Spinal cord (tissue), 10 donors: Measurements from ENCODE around the gene AGR3. TPM values are rescaled to one million over a fixed set of nuclear protein-coding genes. Genes with fewer than 3 reads are reported as not detected.

Experiments used
- DNase-seq, 6 donors: peaks; one replicate each; pipeline versions ENCODE4 v3.0.0 to v3.0.0-alpha.2; 2013 to 2015; ENCODE audit warnings: low spot score in 6 of 6, low read depth in 4 of 6
- H3K27ac ChIP-seq: one replicate; pipeline ENCODE4 v1.5.1; 2013; ENCODE audit warnings: low read depth, low read length, control low read depth
- H3K27me3 ChIP-seq: one replicate; pipeline ENCODE4 v1.6.1; 2013; ENCODE audit warnings: low read length; ENCODE audit not compliant: control insufficient read depth, insufficient read depth
- H3K36me3 ChIP-seq: one replicate; pipeline ENCODE4 v1.6.1; 2013; ENCODE audit warnings: low read length; ENCODE audit not compliant: control insufficient read depth, insufficient read depth
- H3K4me1 ChIP-seq: one replicate; pipeline ENCODE4 v1.6.1; 2013; ENCODE audit warnings: low read length; ENCODE audit not compliant: control insufficient read depth, insufficient read depth
- H3K4me3 ChIP-seq: one replicate; pipeline ENCODE4 v1.5.1; 2013; ENCODE audit warnings: low read depth, low read length, control low read depth
- H3K9me3 ChIP-seq: one replicate; pipeline ENCODE4 v1.6.1; 2013; ENCODE audit warnings: low read length; ENCODE audit not compliant: control insufficient read depth, insufficient read depth
- WGBS: methylation state at CpG from one replicate; pipeline ENCODE4 v1.1.5; 2013; ENCODE audit warnings: missing lambda C conversion rate; ENCODE audit not compliant: insufficient coverage; 5-methylcytosine and 5-hydroxymethylcytosine counted together
- polyA plus RNA-seq, 2 donors: library from polyadenylated mRNA; unstranded; fragments of 120-200 nt; gene quantifications; one replicate each; pipeline ENCODE4 v1.2.1, GENCODE V29; 2013; ENCODE audit not compliant: insufficient read length in 2 of 2
- total RNA-seq, 2 donors: library from RNA; depleted of rRNA in 1 of 2; stranded (reverse); fragments of 120-200 nt in 1 of 2; fragments of >200 nt in 1 of 2; gene quantifications; one replicate each; pipeline versions ENCODE4 v1.2.3 to v1.2.4, GENCODE V29; 2013 to 2014
- donor health status: healthy.

AGR3 gene
- total and polyA plus RNA-seq, 4 donors: 1.4 to 1.6 (median 1.5) TPM; not detected in 1

DNA sequence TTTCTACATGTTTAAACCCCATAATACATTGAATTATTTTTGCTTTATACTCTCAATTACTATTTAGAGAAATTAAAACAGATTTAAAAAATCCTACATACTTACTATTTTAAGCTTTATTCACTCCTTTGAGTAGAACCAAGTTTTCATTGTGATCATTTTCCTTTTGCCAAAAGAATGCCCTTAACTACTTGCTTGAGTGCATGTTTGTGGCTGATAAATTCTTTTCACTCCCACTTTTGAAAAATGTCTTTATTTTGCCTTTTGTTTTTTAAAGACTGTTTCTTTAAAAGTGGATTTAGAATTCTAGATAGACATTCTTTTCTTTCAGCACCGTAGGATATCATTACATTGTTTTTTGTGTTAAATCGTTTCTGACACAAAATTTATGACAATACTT lies 22.3 kb upstream of the AGR3 start:
- Histone ChIP-seq H3K4me3 (no peak overlapping the region), H3K9me3 (no peaks in the 10 kb centered on the region), H3K27me3 (no peaks in the 10 kb centered on the region), H3K27ac (no peak overlapping the region), H3K36me3 (no peaks in the 10 kb centered on the region), H3K4me1 (no peaks in the 10 kb centered on the region)
- WGBS: no CpG with 5 or more reads among the region's 2 CpGs
- no peak for DNase-seq

DNA sequence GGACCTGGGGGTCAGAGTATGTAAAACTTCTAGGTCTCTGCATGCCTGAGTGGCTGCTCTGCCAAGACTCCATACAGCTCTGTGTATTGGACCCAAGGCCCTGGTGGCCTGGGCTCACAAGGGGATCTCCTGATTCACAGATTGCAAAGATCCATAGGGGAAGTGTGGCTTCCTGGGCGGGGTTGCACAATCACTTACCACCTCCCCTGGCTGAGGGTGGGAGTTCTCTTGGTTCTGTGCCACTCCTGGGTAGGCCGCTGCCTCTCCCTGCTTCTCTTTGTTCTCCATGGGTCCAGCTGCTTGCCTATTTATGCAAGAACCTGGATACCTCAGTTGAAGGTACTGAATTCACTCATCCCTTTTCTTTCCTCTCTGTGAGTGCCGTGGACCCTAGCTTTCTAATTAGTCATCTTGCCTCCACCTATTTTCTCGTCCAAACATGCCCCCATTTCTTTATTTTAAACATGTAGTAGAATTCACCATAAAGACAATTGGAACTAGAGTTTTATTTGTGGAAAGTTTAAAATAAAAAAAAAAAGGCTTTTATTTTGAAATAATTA lies 18.5 kb upstream of the AGR3 start:
- no peaks in the 10 kb centered on the region for H3K27me3 ChIP-seq
- H3K27ac ChIP-seq: no peak overlapping the region
- H3K4me1 ChIP-seq: no peaks in the 10 kb centered on the region
- no peaks in the 10 kb centered on the region for H3K9me3 ChIP-seq
- no peak overlapping the region for H3K4me3 ChIP-seq
- no peaks in the 10 kb centered on the region for H3K36me3 ChIP-seq
- WGBS: 100% methylated on average over 1 of the region's 4 CpGs
- DNase-seq: no peak

DNA sequence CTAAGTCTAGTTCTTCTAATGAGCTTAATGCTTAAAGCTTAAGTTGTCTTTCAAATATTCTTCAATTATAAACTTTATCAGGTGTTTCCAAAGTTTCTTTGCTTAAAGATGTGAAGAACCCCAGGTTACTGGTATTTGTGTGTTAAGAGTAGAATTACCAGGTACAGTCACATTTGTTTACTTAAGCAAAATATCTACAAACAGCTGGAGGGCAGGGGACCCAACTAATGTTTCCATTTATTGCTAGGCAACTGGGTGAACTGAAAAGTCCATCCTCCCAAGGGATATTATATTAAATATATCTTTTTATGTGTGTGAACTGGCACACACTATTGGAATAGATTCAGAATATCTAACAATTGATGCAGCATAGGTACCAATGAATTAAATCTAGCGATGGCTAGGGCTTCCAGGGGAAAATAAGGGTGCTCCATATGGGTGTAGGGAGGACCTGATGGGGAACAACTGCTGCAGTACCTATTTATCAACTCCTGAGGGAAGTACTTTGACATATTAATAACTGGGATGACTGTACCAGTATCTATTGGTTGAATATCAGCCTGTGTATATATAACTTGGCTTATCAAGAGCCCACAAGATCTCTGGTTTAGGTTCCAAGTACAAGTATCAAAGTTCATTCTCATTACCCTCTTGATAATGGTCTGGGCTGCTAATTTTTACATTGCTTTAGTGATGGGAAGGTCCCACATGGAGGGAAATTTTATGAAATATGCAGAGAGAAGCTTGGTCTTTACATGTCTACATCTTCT lies 10.3 kb upstream of the AGR3 start:
- no peaks in the 10 kb centered on the region for H3K9me3 ChIP-seq
- no peak for DNase-seq
- WGBS: no CpG with 5 or more reads among the region's 1 CpG

DNA sequence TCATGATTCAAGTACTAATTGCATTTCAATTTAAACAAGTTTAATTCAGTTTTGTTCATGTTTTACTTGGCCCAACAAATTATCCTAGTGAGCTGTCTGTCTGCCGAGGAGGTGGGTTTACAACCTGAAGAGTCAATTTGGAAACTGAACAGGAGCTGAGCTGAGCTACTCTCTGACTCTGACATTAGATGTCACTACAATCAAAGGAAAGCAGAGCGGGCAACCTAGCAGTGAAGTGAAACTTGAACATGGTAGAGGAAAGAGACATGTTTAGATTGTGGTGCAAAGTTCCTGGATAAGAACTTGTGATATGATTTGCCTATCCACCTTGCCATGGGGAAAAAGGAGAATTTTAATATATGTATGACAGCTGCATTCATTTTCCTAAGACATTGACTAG lies 9.6 kb upstream of the AGR3 start:
- 60% methylated on average over 1 of the region's 2 CpGs for WGBS
- H3K27me3 ChIP-seq: no peaks in the 10 kb centered on the region
- H3K27ac ChIP-seq: no peak overlapping the region
- H3K9me3 ChIP-seq: no peaks in the 10 kb centered on the region
- H3K36me3 ChIP-seq: no peaks in the 10 kb centered on the region
- H3K4me3 ChIP-seq: no peak overlapping the region
- peak; percentile 26 to 87 (median 36) for DNase-seq
- no peaks in the 10 kb centered on the region for H3K4me1 ChIP-seq

More for the DNA sequence above, 10.3 kb upstream of the AGR3 start:
- no peak overlapping the region for H3K4me3 ChIP-seq
- H3K36me3 ChIP-seq: no peaks in the 10 kb centered on the region
- no peaks in the 10 kb centered on the region for H3K27me3 ChIP-seq
- H3K27ac ChIP-seq: no peak overlapping the region
- H3K4me1 ChIP-seq: no peaks in the 10 kb centered on the region

DNA sequence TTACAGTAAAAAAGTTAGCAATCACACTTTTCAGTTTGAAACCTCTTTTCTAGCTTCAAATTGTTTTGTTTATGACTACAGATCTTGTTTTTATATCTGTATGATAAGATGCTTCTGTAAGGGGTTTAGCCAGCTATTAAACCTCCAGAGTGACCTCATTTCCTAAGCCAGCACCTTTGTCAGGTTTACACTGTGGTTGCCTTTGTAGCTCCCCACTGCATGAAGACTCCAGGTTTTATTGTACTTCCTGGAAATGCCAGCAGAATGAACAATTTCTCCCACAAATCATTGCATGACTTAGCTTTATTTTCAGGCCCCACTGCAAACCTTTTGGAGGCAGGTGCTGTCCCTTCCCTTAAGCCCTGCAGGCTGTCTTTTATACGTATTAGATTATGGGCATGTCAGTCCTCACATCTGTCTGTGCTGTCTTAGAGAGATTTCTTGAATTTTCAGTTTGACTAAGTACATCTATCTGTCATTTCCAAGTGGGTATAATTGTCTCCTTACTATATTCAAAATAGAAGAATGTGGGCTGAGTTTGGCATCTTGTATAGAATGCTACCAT lies 8.2 kb upstream of the AGR3 start:
- no peaks in the 10 kb centered on the region for H3K4me1 ChIP-seq
- no peak for DNase-seq
- H3K27ac ChIP-seq: no peak overlapping the region
- no peaks in the 10 kb centered on the region for H3K9me3 ChIP-seq
- H3K36me3 ChIP-seq: no peaks in the 10 kb centered on the region
- no CpG with 5 or more reads among the region's 1 CpG for WGBS
- no peaks in the 10 kb centered on the region for H3K27me3 ChIP-seq
- H3K4me3 ChIP-seq: no peak overlapping the region

DNA sequence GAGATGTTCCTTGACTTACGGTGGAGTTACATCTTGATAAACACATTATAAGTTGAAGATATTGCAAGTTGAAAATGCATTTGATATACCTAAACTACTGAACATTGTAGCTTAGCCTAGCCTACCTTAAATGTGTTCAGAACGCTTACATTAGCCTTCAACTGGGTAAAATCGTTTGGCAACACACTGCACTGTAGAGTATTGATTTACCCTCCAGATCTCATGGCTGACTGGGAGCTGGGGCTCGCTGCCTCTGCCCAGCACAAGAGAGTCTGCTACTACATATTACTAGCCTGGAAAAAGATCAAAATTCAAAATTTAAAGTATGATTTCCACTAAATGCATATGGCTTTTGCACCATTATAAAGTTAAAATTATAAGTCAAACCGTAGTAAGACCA lies 7.5 kb upstream of the AGR3 start:
- H3K9me3 ChIP-seq: no peaks in the 10 kb centered on the region
- WGBS: 86% methylated on average over 1 of the region's 5 CpGs

DNA sequence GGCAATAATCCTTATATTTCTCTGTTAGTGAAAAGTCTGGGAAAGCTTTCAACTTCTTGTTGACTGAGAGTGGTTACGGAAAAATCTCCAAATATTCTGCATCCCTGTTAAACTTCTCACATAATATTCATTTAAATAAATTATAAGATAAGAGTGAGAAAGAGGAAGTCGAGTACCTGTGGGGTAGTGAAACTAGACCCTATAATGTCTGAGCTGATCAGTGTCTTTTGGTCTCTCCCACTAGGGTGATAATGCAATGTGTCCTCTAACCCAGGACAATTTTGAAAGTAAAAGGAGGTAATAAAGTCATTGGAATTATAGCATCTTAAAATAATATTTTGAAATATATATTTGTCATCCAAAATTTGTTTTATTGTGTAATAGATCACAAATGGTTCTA lies 2.1 kb upstream of the AGR3 start:
- WGBS: no CpG with 5 or more reads among the region's 2 CpGs
- H3K4me3 ChIP-seq: no peak overlapping the region
- no peaks in the 10 kb centered on the region for H3K4me1 ChIP-seq
- no peak overlapping the region for H3K27ac ChIP-seq
- no peak for DNase-seq
- no peaks in the 10 kb centered on the region for H3K9me3 ChIP-seq
- H3K27me3 ChIP-seq: no peaks in the 10 kb centered on the region
- H3K36me3 ChIP-seq: no peaks in the 10 kb centered on the region

More for the DNA sequence above, 7.5 kb upstream of the AGR3 start:
- no peaks in the 10 kb centered on the region for H3K36me3 ChIP-seq
- no peaks in the 10 kb centered on the region for H3K4me1 ChIP-seq
- H3K4me3 ChIP-seq: no peak overlapping the region
- H3K27me3 ChIP-seq: no peaks in the 10 kb centered on the region
- H3K27ac ChIP-seq: no peak overlapping the region
- DNase-seq: no peak

DNA sequence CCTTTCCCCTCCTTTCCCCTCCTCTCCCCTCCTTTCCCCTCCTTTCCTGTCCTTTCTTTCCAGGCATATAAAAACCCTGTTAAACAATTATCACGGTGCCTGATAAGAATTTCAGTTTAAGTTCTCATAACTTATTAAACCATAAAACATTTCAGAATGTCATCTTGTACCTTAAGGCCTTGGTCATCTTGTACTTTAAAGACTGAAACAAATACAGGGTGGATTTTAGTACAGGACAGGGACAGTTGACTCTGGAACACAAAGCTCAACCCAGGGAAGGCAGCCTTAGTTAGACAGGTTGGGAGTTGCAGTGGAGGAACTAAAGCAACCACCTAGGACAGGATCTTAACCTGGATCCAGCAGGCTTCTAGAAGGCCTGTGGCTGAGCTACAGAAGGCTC lies 1.2 kb downstream of the AGR3 start:
- Histone ChIP-seq H3K27me3 (no peaks in the 10 kb centered on the region), H3K9me3 (no peaks in the 10 kb centered on the region), H3K4me1 (no peaks in the 10 kb centered on the region), H3K36me3 (no peaks in the 10 kb centered on the region), H3K4me3 (no peak overlapping the region), H3K27ac (no peak overlapping the region)
- 67% methylated on average over 1 of the region's 1 CpG for WGBS
- DNase-seq: no peak

DNA sequence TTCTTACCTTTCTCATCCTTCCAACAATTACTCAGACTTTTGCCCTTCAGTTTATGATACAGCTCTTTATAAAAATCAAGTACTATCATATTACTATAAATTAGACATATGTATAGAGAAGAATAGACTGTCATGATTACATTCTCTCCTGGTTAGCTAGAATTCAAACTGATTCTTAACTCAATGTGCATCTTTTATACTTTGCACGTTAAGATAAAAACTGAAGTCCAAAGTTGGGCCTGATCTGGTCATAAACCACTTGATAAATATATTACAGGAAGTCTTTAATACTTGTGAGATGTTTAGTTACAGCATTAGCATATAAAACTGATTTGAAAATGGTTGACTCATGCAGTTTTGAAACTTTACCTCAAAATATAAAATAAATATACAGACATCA lies 2.6 kb downstream of the AGR3 start:
- WGBS: no CpG with 5 or more reads among the region's 1 CpG
- H3K9me3 ChIP-seq: no peaks in the 10 kb centered on the region
- no peaks in the 10 kb centered on the region for H3K27me3 ChIP-seq
- no peaks in the 10 kb centered on the region for H3K36me3 ChIP-seq
- DNase-seq: no peak
- no peak overlapping the region for H3K4me3 ChIP-seq
- no peak overlapping the region for H3K27ac ChIP-seq
- H3K4me1 ChIP-seq: no peaks in the 10 kb centered on the region

DNA sequence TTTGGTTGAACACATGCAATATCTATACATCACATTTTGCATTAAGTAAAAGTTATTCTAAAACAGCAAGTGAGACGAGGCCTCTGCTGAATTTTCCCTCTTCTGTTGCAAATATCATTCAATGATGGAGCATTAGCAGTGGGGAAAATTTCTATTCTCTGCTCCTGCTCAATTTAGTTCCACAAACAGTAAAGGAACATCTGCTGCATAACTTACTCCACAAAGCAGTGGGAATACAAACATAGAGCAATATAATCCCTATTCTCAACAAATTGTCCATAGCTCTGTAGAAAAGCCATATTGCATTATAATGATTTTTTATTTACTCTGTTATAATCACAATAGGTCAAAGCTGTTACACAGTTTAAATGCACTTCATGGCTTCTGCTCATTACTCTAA lies 5.9 kb downstream of the AGR3 start:
- Histone ChIP-seq H3K4me1 (no peaks in the 10 kb centered on the region), H3K36me3 (no peaks in the 10 kb centered on the region), H3K4me3 (no peak overlapping the region), H3K27ac (no peak overlapping the region), H3K9me3 (no peaks in the 10 kb centered on the region), H3K27me3 (no peaks in the 10 kb centered on the region)
- peak in 1 of 6 donors; percentile 54 for DNase-seq
- no CpG with 5 or more reads among the region's 1 CpG for WGBS
